Lower leg skin (tissue), 4 donors: ENCODE measurements around the gene RANBP3. TPM values are rescaled to one million over a fixed set of nuclear protein-coding genes. Genes with fewer than 3 reads are reported as not detected.

ENCODE experiments used
- DNase-seq, 2 donors: peaks; one replicate each; pipeline ENCODE4 v3.0.0-alpha.2; 2019; ENCODE audit warnings: low spot score in 2 of 2
- H3K4me3 ChIP-seq: fragments of 200-600 bp; sonication (generic); 2 replicates; pipeline ENCODE4 v1.5.1; 2017; ENCODE audit warnings: mild to moderate bottlenecking, low read depth; ENCODE audit not compliant: poor library complexity, severe bottlenecking
- CTCF ChIP-seq, 3 donors: fragments of 450-650 bp; IDR thresholded peaks; one replicate each; pipeline ENCODE4 v1.5.1; 2016; ENCODE audit warnings: antibody characterized with exemption in 3 of 3, mild to moderate bottlenecking in 3 of 3, moderate library complexity in 2 of 3
- POLR2A ChIP-seq, 2 donors: fragments of 450-650 bp; IDR thresholded peaks; one replicate each; pipeline ENCODE4 v1.6.1; 2016 to 2017; ENCODE audit warnings: antibody characterized with exemption in 2 of 2, mild to moderate bottlenecking in 1 of 2, moderate library complexity in 1 of 2
- WGBS, 2 donors: methylation state at CpG; one replicate each; pipeline ENCODE4 v1.1.5; 2018; 5-methylcytosine and 5-hydroxymethylcytosine counted together
- intact Hi-C: fragments of 100-400 bp; cut with DNase I; formaldehyde crosslinking; loops from one replicate; pipeline ENCODE4 v1.15.0; 2023; ENCODE audit warnings: low total_unique reads
- total RNA-seq, 4 donors: library from RNA; depleted of rRNA; stranded (reverse); fragments of >200 nt; gene quantifications; one replicate each; pipeline ENCODE4 v1.1.0, GENCODE V29; 2016

The RANBP3 gene
- total RNA-seq, 4 donors from 2014 or later: 57.2 to 116 (median 72.0) TPM

GRCh38 chr19:5974721-5975387 lies 3.1 kb downstream of the RANBP3 start:
- no peak for TF ChIP-seq CTCF (IDR thresholded peaks at IDR 0.05)
- TF ChIP-seq POLR2A (IDR thresholded peaks at IDR 0.05): no peak
- intact Hi-C loops: no loop called here
- DNase-seq: no peak
- no peak overlapping the region for H3K4me3 ChIP-seq
- 62% methylated on average over 10 of the region's 10 CpGs for WGBS, 2 donors

DNA sequence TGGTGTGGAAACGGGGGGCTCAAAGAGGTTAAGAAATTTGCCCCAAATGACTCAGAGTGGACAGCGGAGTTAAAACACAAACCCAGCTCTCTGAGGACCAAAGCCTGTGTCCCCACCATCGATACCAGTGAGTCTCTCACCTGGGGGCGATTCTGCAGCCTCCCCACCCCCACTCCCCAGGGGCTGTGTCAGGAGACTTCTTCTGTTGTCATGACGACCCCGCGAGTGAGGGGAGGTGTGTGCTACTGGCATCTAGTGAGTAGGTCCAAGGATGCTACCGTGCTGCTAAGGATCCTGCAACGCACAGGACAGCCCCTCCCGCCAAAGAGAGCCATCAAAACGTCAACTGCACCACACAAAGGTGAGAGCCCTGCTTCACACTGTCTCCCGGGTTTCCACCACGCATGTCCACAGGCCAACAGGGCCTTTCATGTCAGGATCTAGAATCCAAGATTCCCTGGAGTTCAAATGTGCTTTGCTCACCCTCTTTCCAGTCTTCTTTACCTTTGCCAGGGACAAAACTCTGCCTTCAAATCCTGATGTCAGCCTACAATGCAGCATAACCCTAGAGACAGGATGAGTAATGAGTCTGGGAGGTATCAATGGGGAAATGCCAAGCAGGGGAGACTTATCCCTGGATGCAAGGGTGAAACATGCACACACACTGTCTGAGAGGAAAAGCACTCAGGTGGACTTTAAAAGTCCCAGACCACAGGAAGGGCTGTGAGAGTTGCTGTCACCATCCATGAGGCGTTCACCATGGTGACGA lies 3.9 kb downstream of the RANBP3 start:
- 73 to 82% methylated on average over 15 of the region's 15 CpGs for WGBS, 2 donors
- DNase-seq: no peak
- TF ChIP-seq CTCF (IDR thresholded peaks at IDR 0.05) (no peak), POLR2A (IDR thresholded peaks at IDR 0.05) (no peak)
- intact Hi-C loops: no loop called here
- no peak overlapping the region for H3K4me3 ChIP-seq

DNA sequence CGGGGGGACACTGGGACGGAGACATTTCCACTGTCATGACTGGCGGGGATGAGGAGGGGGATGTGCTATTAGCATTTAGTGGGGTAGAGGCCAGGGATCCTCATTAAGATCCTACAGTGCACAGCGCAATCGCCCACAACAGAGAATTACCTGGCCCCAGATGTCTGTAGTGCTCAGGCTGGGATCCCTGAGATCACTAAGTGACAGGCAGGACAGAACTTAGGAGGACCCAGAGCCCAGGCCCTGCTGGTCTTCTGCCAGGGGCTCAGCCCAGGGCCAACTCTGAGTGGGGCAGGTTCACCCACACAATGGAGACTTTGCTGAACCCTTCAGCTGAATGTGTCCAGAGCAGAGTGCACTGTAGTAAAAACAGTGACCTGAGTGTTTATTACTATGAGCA lies 4.6 kb downstream of the RANBP3 start:
- no peak overlapping the region for H3K4me3 ChIP-seq
- intact Hi-C loops: no loop called here
- TF ChIP-seq CTCF (IDR thresholded peaks at IDR 0.05): no peak
- TF ChIP-seq POLR2A (IDR thresholded peaks at IDR 0.05): no peak
- WGBS, 2 donors: 92 to 95% methylated on average over 5 of the region's 5 CpGs
- no peak for DNase-seq

DNA sequence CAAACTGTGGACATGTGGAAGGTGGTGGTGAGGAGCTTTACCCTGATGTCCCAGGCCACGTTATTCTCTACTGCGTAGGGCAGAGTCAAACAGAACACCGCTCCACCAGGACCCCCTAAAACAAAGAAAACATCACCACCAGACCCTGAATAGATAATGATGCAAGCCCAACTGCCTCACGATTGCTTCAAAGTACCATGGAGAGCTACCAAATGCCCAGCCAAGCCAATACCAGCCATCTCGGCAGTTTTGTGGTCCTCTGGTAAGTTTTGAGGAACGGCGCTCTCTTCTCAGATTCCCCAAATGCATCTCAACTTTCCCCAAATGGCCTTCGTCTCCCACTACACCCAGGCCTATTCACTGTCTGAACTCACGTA lies 5.6 kb downstream of the RANBP3 start:
- no peak for DNase-seq
- no peak for TF ChIP-seq POLR2A (IDR thresholded peaks at IDR 0.05)
- no peak for TF ChIP-seq CTCF (IDR thresholded peaks at IDR 0.05)
- no peak overlapping the region for H3K4me3 ChIP-seq
- 79 to 86% methylated on average over 9 of the region's 9 CpGs for WGBS, 2 donors
- intact Hi-C loops: no loop called here

GRCh38 chr19:5971714-5972354 lies 6.1 kb downstream of the RANBP3 start:
- H3K4me3 ChIP-seq: no peak overlapping the region
- WGBS, 2 donors: 93 to 94% methylated on average over 2 of the region's 2 CpGs
- DNase-seq: no peak
- TF ChIP-seq POLR2A (IDR thresholded peaks at IDR 0.05) (no peak), CTCF (IDR thresholded peaks at IDR 0.05) (no peak)
- intact Hi-C loops: no loop called here
